NCI-H2227 (cell line): ENCODE results near the gene PRKCA.

Experiments
- DNase-seq: peaks from one replicate; lab custom pipeline; 2025; ENCODE audit not compliant: unreplicated experiment; lab: John Stamatoyannopoulos, UW

The PRKCA gene

GRCh38 chr17:66507982-66508760 lies 205.8 kb downstream of the PRKCA start:
- DNase-seq = no peak

- DNase-seq = no peak
These were observed 206.8 kb downstream of the PRKCA start for GRCh38 chr17:66508896-66509844.

GRCh38 chr17:66509926-66510325 lies 207.5 kb downstream of the PRKCA start:
- DNase-seq = no peak

- DNase-seq = no peak
These were observed 208.7 kb downstream of the PRKCA start for GRCh38 chr17:66511135-66511534.

DNA sequence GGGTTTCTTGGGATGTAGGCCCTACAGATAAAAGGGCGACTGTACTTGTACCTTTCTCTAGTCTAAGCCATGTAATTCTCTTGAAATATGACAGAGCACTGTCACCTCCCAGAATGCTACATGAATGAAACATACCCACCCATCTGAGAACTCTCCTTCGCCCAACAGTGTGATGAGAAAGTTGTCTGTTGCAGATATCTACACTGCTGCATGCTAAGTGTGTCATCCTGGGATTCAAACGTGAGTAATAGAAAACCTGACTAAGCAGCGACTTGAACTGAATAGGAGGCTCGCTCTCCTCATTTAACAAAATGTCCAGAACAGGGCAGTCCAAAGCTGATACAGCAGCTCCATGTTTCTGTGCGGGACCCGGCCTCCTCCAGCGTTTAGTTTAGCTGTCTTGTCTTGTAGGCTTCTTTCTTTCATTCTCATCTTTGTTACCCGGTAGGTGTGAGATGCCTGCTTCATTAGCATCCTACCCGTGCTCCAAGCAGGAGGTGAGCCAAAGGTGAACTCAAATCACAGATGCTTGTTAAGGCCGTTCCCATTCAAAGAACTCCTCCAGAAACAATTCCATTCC lies 211.9 kb downstream of the PRKCA start:
- DNase-seq = no peak

DNA sequence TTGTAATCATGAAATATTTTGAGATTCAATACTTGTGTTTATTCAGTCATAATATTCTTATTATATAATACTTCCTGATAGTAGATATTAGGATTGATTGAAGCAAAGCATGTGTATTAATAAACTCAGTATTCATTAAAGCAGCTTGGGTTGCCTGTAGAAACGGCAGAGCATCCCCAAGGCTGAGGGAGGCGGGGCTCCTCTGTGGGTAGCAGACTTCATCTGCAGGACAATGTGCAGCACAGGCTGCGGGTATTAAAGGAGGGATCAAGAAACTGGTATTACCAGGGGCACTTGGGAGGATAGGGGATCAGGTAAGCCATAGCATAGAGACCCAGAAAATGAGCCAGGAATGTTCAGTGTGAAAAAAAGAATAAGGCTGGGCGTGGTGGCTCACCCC lies 213.6 kb downstream of the PRKCA start:
- no peak for DNase-seq

- DNase-seq = no peak
These were observed 215.1 kb downstream of the PRKCA start for GRCh38 chr17:66517336-66518009.

DNA sequence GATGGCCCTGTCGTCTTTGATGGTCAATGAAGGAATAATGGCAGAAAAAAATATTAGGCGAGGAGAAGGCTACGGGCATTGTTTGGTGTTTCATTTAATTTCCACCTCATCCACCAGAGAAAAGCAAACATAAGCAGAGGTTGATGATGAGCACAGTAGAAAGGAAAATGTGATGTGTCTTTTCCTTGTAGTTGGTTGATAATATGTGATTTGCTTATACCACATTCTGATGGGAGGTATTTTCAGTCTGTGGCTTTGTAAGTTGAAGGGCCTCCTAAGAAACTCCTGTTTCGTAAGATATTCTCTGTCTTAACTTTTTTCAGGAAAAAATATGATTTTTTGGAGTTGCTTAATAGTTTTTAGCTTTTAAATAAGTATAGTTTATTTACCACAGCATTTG lies 215.7 kb downstream of the PRKCA start:
- no peak for DNase-seq

- DNase-seq = peak; percentile 77
These were observed 216.3 kb downstream of the PRKCA start for GRCh38 chr17:66518677-66519076.

- no peak for DNase-seq
These were observed 216.7 kb downstream of the PRKCA start for GRCh38 chr17:66519154-66519553.

DNA sequence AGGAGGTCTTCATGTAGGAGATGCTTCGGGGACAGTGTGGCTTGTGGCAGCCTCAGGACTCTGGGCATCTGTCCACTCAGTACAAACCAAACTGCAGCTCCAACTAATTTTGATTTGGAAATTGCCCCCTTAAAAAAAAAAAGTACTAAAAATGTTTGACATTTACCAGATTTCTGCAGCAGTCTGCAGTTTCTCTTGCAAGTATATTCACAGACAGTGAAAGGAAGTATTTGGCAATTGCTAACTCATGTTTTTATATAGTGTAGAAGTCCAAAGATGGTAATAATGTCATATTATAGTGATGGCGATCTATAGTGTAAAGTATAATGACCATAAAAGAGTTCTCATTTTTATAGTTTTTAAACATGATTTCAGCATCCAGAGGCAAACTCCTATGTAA lies 218.6 kb downstream of the PRKCA start:
- no peak for DNase-seq

GRCh38 chr17:66522591-66523272 lies 220.3 kb downstream of the PRKCA start:
- DNase-seq = no peak

GRCh38 chr17:66523378-66524200 lies 221.2 kb downstream of the PRKCA start:
- no peak for DNase-seq

- no peak for DNase-seq
These were observed 222.5 kb downstream of the PRKCA start for GRCh38 chr17:66524877-66525276.

DNA sequence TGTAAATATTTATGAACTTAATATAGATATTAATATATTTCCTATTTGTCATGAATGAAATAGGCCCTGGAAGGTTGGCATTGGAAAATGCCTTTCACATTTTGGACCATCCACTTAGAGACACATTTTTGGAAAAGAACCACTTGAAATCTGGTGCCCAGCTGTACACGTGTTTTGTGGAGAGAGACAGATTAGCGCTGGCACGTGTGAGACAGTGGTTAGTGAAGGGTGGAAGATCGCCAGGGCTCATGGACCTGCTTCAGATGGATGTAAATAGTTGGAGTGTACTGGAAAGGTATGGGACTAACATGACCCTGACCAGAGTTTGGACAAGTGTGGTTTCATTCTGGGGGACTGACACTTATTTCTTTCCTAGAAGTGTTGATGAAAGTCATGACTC lies 222.9 kb downstream of the PRKCA start:
- no peak for DNase-seq

GRCh38 chr17:66526827-66527226 lies 224.4 kb downstream of the PRKCA start:
- DNase-seq = no peak

DNA sequence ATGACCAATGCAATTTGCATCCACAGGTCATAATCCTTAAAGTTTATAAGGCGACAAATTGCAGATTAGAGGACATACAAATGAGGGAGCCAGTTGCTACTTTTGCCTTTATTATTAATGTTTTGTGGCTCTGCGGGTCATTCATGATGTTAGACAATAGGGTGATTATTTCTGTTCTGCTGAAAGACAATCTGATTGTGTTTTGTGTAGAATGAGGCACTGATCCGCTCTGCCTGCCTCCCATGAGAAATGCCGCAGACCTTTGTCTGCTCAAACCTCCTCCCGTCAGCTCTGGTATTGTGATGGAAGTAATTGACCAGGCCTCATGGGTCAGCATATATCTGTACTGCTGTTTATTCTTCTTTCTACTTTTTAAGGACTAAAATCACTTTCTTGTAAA lies 224.9 kb downstream of the PRKCA start:
- no peak for DNase-seq

DNA sequence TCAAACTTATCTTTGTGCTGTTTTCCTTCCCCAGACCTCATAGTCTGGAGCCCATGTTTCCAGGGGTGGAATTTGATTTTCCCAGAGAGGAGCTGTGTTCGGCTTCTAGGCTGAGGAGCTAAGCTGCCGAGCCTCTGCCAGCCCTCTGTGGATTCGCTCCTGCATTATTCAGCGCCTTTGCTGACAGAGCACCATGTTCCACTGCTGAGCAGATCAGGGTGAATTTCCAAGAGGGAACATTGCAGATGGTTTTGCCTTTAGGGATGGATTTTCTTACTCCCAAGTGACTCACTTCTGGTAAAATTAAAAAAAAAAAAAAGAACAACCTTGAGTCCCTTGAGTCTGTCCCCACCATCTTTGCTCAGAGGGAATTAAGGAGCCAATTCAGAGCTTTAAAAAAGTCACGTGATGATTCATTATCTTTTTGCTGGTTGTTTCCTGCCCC lies 229.5 kb downstream of the PRKCA start:
- DNase-seq = no peak

DNA sequence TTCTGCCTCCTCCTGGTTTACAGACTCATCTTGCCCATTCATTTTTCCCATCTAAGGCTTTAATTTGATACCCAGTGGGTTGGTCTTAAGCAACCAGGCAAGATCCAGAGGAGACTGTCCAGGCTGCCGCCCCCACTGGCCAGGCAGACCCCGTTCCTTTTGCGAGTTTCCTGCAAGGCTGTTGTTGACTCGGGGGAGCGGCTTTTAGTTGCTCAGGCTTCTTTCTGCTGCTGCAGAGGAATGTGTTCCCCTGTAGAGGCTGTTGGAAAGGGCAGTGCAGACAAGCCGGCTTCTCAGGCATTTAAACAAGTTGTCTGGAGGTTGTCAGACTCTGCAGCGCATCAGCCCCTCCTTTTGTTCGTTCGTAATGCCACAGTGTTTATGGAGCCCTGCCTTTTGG lies 231.2 kb downstream of the PRKCA start:
- DNase-seq = peak; percentile 11

DNA sequence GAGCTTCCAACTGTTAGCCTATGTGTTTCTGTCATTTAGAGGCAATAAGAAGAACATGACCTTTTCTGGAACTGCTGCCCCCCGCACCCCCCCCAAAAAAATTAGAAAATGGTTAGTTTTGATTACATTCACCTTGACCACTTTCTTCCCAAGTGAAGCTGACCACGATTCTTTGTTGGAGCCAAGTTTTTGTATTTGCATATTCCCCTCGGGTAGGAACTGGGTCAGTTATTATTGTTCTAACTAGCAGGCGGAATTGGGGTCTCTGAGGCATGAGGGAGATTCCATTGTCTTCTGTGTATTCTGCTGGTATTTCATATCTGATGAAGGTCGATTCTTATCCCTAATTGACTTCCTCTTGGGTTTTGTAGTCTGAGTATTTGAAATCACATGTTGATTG lies 231.6 kb downstream of the PRKCA start:
- DNase-seq = no peak
